Stimulated activated naive CD8-positive, alpha-beta T cell treated with anti-CD3 and anti-CD28 coated beads, Interleukin-15, amount 100 ng/mL, for 72 hours (primary cell): Measurements from ENCODE around the gene BTRC.

ENCODE experiments used
- ATAC-seq: fragments of 150-1000 bp; cut with Tn5 transposase; 2 replicates; pipeline ENCODE4 v1.10.0; 2021; ENCODE audit warnings: mild to moderate bottlenecking, moderate library complexity
- DNase-seq, 2 donors: peaks; one replicate each; pipeline ENCODE4 v3.0.0; 2021 to 2022
- H3K27ac Mint-ChIP-seq, 2 donors: one replicate each; pipeline ENCODE4 v1.8.0; 2022; ENCODE audit warnings: mild to moderate bottlenecking in 2 of 2, mixed read lengths in 2 of 2, moderate library complexity in 2 of 2
- H3K27me3 Mint-ChIP-seq: one replicate; pipeline ENCODE4 v1.8.0; 2022; ENCODE audit warnings: mixed read lengths
- H3K4me1 Mint-ChIP-seq: one replicate; pipeline ENCODE4 v1.8.0; 2022; ENCODE audit warnings: mild to moderate bottlenecking, mixed read lengths
- H3K4me3 Mint-ChIP-seq, 2 donors: one replicate each; pipeline ENCODE4 v1.8.0; 2022; ENCODE audit warnings: mild to moderate bottlenecking in 2 of 2, mixed read lengths in 2 of 2, moderate library complexity in 1 of 2
- H3K9me3 Mint-ChIP-seq, 2 donors: one replicate each; pipeline ENCODE4 v1.8.0; 2022; ENCODE audit warnings: mixed read lengths in 2 of 2

BTRC gene

DNA sequence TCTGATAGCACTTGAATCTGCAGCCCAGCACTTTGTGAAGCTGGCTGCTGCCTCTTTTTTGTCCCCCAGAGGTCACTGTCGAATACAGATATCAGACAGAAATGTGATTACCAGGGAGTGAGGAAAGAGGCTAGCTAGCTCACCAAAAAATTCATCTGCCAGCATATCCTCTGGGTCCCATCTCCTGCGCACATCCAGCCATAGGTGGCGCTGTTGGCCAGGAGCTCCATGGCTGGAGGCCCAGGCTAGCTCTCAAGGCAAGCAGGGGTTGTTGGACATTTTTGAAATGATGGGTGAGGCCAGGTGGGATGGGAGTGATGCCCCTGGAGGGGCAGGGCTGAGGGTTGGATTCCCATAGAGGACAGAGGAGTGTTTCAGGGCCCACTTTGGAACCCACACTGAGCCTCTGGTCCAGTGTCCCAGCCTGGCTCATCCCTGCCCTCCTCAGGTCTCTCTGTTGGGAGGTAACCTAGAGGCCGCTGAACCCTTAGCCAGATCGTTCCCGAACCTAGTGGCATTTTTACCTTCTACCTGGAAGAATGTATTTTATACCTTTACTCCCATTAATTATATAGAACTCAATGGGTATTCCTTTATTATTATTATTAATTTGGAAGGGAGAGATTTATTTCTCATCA lies 248.9 kb downstream of the BTRC start:
- DNase-seq (peak; percentile 78 to 82), ATAC-seq (peak; percentile 96)
- Mint-ChIP-seq H3K27me3 (no peaks in the 10 kb centered on the region), H3K9me3 (no peaks in the 10 kb centered on the region), H3K4me3 (no peak overlapping the region), H3K27ac (peak overlapping the region in 1 of 2 donors; percentile 56), H3K4me1 (no peaks in the 10 kb centered on the region)
